Lung (tissue), 12 donors: ENCODE measurements around the gene ROR1. TPM values are rescaled to one million over a fixed set of nuclear protein-coding genes. Genes with fewer than 3 reads are reported as not detected.

ENCODE experiments used
- ATAC-seq: fragments of 200-7000 bp; cut with Tn5 transposase; one replicate; pipeline ENCODE4 v1.9.1; 2020; ENCODE audit warnings: moderate number of reproducible peaks; ENCODE audit not compliant: insufficient read depth, low FRiP score
- DNase-seq, 3 donors: peaks; one replicate each; pipeline ENCODE4 v3.0.0-alpha.2; 2013 to 2017
- H3K27ac ChIP-seq, 2 donors: one replicate each; pipeline ENCODE4 v1.5.1; 2013; ENCODE audit warnings: mild to moderate bottlenecking in 2 of 2, moderate library complexity in 2 of 2, control low read depth in 1 of 2, inconsistent platforms in 1 of 2, low read depth in 1 of 2, low read length in 1 of 2
- H3K27me3 ChIP-seq, 3 donors: one replicate each; pipeline ENCODE4 v1.5.1; 2013; ENCODE audit warnings: low read length in 2 of 3; ENCODE audit not compliant: control insufficient read depth in 3 of 3, insufficient read depth in 3 of 3
- H3K36me3 ChIP-seq, 4 donors: one replicate each; pipeline ENCODE4 v1.5.1; 2013; ENCODE audit warnings: low read length in 4 of 4, mild to moderate bottlenecking in 1 of 4, moderate library complexity in 1 of 4; ENCODE audit not compliant: control insufficient read depth in 4 of 4, insufficient read depth in 4 of 4
- H3K4me1 ChIP-seq, 5 donors: one replicate each; pipeline ENCODE4 v1.5.1; 2013; ENCODE audit warnings: low read length in 5 of 5, mild to moderate bottlenecking in 2 of 5, moderate library complexity in 1 of 5; ENCODE audit not compliant: control insufficient read depth in 5 of 5, insufficient read depth in 5 of 5
- H3K4me3 ChIP-seq: one replicate; pipeline ENCODE4 v1.5.1; 2013; ENCODE audit warnings: mild to moderate bottlenecking, control low read depth, moderate library complexity
- H3K9ac ChIP-seq, 2 donors: one replicate each; pipeline ENCODE4 v1.5.1; 2013; ENCODE audit warnings: low read length in 2 of 2, control low read depth in 1 of 2; ENCODE audit not compliant: insufficient read depth in 1 of 2
- H3K9me3 ChIP-seq, 4 donors: one replicate each; pipeline ENCODE4 v1.5.1; 2013; ENCODE audit warnings: low read length in 3 of 4, mild to moderate bottlenecking in 1 of 4, moderate library complexity in 1 of 4; ENCODE audit not compliant: control insufficient read depth in 4 of 4, insufficient read depth in 3 of 4
- CTCF ChIP-seq: IDR thresholded peaks from 2 replicates; pipeline ENCODE4 v1.5.1; 2012; ENCODE audit warnings: mild to moderate bottlenecking; ENCODE audit errors: control extremely low read depth, extremely low read depth
- WGBS, 2 donors: extraction: QIAGEN DNeasy Blood & Tissue Kit; methylation state at CpG; one replicate each; pipeline ENCODE4 v1.1.7; 2013; 5-methylcytosine and 5-hydroxymethylcytosine counted together
- polyA plus RNA-seq, 2 donors: library from polyadenylated mRNA; stranded (reverse); fragments of 200-250 nt; gene quantifications; one replicate each; pipeline ENCODE4 v1.2.1, GENCODE V29; 2013
- total RNA-seq, 2 donors: library from RNA; depleted of rRNA in 1 of 2; stranded (reverse); fragments of >200 nt in 1 of 2; gene quantifications; one replicate each; pipeline ENCODE4 v1.2.1, GENCODE V29; 2014 to 2021
- donor health status: control.
- donor health status: control.
- donor health status: Bipolar disorder and iron deficiency.
- donor health status: healthy.
- donor health status: DM: yes; HTN: yes; CAD: no.

Gene ROR1
- total and polyA plus RNA-seq, 4 donors, result 2.9 to 47.0 (median 14.0) TPM

- H3K36me3 ChIP-seq, result no peaks in the 10 kb centered on the region
- no peak overlapping the region for H3K27ac ChIP-seq
- peaks cover 3 to 37% (median 19%) of the 10 kb centered on the region in 5 donors for H3K4me1 ChIP-seq
- DNase-seq (no peak), ATAC-seq (no peak)
- WGBS, 2 donors, result 84 to 85% methylated on average over 5 of the region's 5 CpGs
- H3K9ac ChIP-seq, result no peak overlapping the region
- H3K9me3 ChIP-seq, result no peaks in the 10 kb centered on the region
- H3K4me3 ChIP-seq, result no peak overlapping the region
- no peaks in the 10 kb centered on the region for H3K27me3 ChIP-seq
- no peak for TF ChIP-seq CTCF
Observed at GRCh38 chr1:63836830-63837229, 63.0 kb downstream of the ROR1 start.

DNA sequence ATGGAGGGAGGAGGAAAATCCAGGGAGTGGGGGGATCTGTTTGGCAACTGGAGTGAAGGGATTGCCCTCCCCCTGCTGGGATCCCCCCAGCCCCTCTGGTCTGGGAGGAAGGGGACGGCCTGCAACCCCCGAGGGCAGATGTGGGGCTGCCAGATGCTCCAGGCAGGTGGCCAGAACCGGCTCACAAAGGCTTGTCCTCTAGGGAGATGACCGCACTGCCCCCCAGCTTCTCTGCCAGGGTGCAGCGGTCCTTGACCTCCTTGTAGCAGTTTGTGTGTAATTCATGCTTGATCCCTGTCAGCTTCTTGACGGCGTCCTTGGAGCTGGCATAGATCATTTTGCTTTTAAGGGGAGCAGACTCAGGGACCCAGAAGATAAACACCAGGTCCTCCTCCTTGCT is 69.2 kb downstream of the ROR1 start:
- peaks cover 0 to 34% (median 17%) of the 10 kb centered on the region in 5 donors for H3K4me1 ChIP-seq
- WGBS, 2 donors, result 66 to 68% methylated on average over 7 of the region's 7 CpGs
- H3K36me3 ChIP-seq, result no peaks in the 10 kb centered on the region
- no peak overlapping the region for H3K9ac ChIP-seq
- no peaks in the 10 kb centered on the region for H3K27me3 ChIP-seq
- DNase-seq (no peak), ATAC-seq (no peak)
- H3K4me3 ChIP-seq, result no peak overlapping the region
- H3K27ac ChIP-seq, result no peak overlapping the region
- no peaks in the 10 kb centered on the region for H3K9me3 ChIP-seq
- TF ChIP-seq CTCF, result no peak

GRCh38 chr1:63843884-63844283 is 70.1 kb downstream of the ROR1 start:
- Histone ChIP-seq H3K27ac (no peak overlapping the region), H3K9ac (no peak overlapping the region), H3K4me3 (no peak overlapping the region), H3K9me3 (no peaks in the 10 kb centered on the region), H3K4me1 (peaks cover 0 to 35% (median 13%) of the 10 kb centered on the region in 5 donors), H3K27me3 (no peaks in the 10 kb centered on the region), H3K36me3 (no peaks in the 10 kb centered on the region)
- DNase-seq (no peak), ATAC-seq (no peak)
- no peak for TF ChIP-seq CTCF
- WGBS, 2 donors, result 70 to 80% methylated on average over 2 of the region's 2 CpGs

DNA sequence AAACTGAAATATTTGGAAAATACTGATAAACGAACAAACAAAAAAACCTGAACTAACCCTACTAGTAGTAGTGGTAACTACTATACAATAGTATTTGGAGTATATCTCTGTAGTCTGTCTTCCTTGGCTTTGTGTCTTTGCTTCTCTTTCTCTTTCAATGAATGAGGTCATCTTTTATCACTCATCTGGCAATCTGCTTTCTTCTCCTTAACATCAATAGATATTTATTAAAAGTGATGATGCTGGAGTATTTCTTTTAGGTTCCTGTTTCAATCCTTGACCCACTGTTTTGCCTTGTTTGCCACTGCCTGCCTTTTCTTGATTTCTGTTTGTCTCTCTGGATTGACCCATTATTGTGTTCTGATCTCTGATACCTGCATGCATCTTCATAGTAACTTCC is 71.5 kb downstream of the ROR1 start:
- Histone ChIP-seq H3K4me1 (peaks cover 0 to 38% (median 12%) of the 10 kb centered on the region in 5 donors), H3K4me3 (no peak overlapping the region), H3K9ac (no peak overlapping the region), H3K36me3 (no peaks in the 10 kb centered on the region), H3K27me3 (no peaks in the 10 kb centered on the region), H3K27ac (no peak overlapping the region), H3K9me3 (no peaks in the 10 kb centered on the region)
- no peak for ATAC-seq
- TF ChIP-seq CTCF, result no peak
- WGBS, 2 donors, result 91 to 97% methylated on average over 1 of the region's 1 CpG
- no peak for DNase-seq
